GM19099 (cell line): ENCODE results near the gene MZT2B.
"Not testable (repeated sequence)": the region's sequence is repeated elsewhere in the genome, so short reads cannot be mapped to it uniquely, and the experiment has no call there.

Source experiments
- POLR2A ChIP-seq: IDR thresholded peaks from 3 replicates; pipeline ENCODE4 v1.6.1; 2011; ENCODE audit warnings: low read depth; ENCODE audit not compliant: insufficient read length; ENCODE audit errors: extremely low read depth

The MZT2B gene, protein sequence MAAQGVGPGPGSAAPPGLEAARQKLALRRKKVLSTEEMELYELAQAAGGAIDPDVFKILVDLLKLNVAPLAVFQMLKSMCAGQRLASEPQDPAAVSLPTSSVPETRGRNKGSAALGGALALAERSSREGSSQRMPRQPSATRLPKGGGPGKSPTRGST

GRCh38 chr2:130181880-130182682 is at the start of gene MZT2B:
TSS of gene MZT2B (plus strand) at chr2:130182262. CDS start at chr2:130182283, 21 bp downstream.
- peak; percentile 71 for TF ChIP-seq POLR2A

DNA sequence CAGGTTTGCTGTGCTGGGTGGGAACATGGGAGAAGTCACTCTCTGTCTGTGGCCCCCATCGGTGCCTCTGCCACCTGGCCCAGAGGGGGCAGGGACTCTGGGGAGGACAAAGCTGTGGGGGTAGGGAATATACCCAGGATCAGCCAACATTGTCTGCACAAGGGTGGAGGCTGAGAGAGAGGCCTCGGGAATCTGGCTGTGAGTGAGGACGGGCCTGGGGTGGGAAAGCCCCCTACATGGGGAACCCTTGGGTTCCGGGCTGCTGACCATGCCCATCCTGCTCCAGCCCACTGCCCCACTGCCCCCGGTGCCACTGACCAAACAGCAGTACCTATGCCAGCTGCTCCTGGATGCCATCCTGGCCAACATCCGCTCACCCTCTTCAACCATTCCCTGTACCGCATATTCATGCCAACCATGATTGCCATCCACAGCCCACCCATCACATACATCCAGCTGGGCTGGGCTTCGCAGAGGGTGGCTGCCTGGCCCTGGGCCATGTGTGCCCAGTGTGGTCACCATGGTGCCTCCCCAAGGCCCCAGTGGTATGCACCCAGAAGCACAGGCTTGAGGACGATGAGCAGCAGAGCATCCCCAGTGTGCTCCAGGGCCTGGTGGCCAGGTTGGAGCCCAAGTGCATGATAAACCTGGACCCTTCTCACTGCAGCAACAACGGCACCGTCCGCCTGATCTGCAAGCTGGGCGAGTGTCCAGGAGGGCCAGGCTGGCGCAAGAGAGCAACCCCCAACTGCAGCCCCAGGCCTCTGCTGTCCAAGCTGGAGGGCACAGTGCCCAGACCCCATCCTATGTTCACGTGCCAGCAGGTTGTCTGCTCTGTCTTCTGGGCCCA is 46.1 kb upstream of the MZT2B start:
- TF ChIP-seq POLR2A: no peak

- TF ChIP-seq POLR2A: not testable (repeated sequence)
Measured at GRCh38 chr2:130145006-130145414, 37.1 kb upstream of the MZT2B start, which contains the start of gene CCDC74B. TSS of gene CCDC74B (minus strand) at chr2:130145112. CDS start at chr2:130144996, 116 bp downstream.

- TF ChIP-seq POLR2A: no peak
Measured at GRCh38 chr2:130150181-130151144, 31.6 kb upstream of the MZT2B start.

DNA sequence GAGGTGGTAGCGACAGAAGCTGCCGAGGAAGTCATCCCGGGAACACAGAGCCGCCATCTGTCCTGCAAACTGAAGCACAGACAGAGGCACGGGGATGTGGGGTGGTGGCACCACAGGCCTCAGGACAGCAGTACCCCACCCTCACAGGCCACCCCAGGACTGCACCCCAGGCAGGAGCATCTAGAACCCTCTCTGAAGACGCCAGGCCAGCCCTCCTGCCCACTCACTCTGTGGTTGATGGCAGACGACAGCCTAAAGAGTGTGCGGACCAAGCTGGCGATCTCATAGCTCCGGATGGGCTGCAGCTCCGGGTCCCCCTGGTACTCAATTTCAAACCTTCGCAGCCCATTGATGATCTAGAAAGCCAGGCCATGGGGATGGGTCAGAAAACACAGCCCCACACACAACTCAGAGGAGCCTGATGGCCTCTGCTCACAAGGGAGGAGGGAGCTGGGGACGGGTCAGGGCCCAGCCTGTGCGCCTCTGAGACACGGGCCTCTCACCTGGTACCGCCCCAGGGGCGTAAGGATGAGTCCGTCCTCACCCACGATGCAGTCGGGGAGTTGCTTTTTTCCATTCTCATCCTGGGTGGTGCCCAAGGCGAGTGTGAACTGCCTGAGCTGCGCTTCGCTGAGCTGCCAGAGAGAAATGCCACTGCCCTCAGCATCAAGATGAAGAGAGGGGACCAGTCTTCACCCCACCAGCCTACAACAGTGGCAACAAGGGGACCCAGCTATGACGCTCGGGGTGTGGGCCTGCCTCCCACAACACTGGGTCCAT is 29.1 kb upstream of the MZT2B start:
- TF ChIP-seq POLR2A: no peak

GRCh38 chr2:130154773-130155765 is 27.0 kb upstream of the MZT2B start:
- no peak for TF ChIP-seq POLR2A

GRCh38 chr2:130156624-130157004 is 25.4 kb upstream of the MZT2B start:
- TF ChIP-seq POLR2A: no peak

DNA sequence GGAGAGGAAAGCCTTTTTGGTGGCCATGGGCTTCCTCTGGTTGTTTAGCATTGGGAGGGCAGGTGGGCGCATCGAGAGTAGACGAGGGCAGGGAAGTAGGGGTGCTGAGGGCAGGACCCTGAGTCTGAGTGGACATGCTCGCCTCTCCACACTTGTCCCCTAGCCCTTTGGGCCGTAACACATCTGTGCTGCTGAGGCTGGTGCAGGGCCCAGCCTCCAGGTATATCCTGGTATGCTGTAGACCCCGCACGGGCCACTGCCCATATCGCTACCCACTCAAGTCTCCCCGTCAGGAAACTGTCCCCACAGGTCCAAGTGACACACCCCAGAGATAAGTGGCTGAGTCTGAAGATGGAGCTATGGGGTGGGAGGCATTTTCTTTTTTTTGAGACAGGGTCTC is 23.4 kb upstream of the MZT2B start:
- no peak for TF ChIP-seq POLR2A

DNA sequence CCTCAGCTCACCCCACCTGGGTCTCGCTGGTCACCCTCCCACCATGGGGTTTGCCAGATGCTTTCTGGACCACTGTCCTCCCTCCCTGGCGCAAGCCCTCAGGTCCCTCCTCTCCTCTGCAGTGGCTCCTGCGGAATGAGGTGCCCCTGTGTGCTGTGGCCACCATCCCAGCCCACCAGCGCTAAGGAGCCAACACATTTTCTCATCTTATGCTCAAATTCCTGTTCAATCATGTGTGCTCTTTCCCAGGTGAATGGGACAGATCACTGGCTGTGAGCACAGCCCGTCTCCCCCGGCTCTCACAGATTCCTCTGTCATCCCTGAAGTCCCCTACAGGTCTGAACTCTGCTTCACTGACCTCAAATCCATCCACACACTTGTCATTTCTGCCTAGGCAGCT is 21.9 kb upstream of the MZT2B start:
- no peak for TF ChIP-seq POLR2A

DNA sequence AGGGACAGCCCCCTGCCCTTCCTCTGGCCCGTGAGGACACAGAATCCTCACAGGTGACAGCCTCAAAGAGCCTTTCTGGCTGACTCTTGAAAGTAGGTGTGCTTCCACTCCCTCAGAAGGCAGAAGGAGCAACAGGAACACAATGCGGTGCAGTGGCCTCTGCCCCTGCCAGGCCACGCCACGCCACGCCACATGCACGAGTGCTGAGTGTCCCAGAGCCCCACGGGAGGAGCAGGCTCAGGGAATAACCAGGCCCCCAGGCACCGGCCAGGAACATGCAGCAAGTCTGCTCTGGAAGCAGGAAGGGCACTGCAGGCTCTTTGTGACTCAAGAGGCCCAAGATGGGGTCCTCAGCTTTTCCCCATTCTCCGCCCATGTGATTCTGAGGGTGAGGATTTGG is 19.1 kb upstream of the MZT2B start:
- no peak for TF ChIP-seq POLR2A

DNA sequence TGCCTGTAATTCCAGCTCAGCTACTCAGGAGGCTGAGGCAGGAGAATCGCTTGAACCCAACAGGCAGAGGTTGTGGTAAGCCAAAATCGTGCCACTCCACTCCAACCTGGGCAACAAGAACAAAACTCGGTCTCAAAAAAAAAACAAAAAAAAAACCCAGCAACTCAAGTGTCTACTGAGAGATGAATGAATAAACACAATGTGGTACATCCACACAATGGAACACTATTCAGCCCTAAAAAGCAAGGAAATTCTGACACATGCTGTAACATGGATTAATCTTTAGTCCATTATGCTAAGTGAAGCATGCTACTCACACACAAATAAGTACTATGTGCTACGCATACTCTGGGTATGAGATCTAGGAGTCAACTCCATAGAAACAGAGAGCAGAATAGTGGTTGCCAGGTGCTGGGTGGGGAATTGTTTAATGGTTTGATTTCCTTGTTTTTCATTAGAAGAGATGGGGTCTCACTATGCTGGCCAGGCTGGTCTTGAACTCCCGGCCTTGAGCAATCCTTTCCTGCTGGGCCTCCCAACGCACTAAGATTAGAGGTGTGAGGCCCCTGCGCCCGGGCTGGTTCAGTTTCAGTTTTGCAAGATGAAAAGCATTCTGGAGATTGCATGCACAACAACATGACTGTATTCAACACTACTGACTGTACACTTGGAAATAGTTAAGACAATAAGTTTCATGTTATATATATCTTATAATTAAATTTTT is 16.6 kb upstream of the MZT2B start:
- no peak for TF ChIP-seq POLR2A

- TF ChIP-seq POLR2A: no peak
Measured at GRCh38 chr2:130169896-130170295, 12.2 kb upstream of the MZT2B start.
